Measurements from ENCODE around the gene CLCN3. TPM values are rescaled to one million over a fixed set of nuclear protein-coding genes. Genes with fewer than 3 reads are reported as not detected.

The CLCN3 gene
- total and polyA plus RNA-seq, 4 experiments from 2014 or later: 6.2 to 37.7 (median 25.7) TPM

- POLR2A ChIA-PET (ENCODE audit: partially characterized antibody): interaction anchor here (1.2 to 3.6 kb wide), 2 partner anchors 42 to 49 kb away, joined by 3 to 15 read pairs; partner anchors contain the start of gene CLCN3
These were observed 41.4 kb downstream of the CLCN3 start for GRCh38 chr4:169661761-169662160.

GRCh38 chr4:169662206-169662605, 41.8 kb downstream of the CLCN3 start:
- H3K4me1 Mint-ChIP-seq: peaks cover 24 to 48% (median 30%) of the 10 kb centered on the region in 4 donors
- intact Hi-C loops (cut with micrococcal nuclease): no loop called here
- no peak overlapping the region for H3K4me3 ChIP-seq (ENCODE audit: low read length in 2 of 2)
- H3K9me3 Mint-ChIP-seq: peaks cover 0 to 8% (median 2%) of the 10 kb centered on the region in 8 donors
- H3K36me3 ChIP-seq (ENCODE audit: insufficient read depth, low read length): no peaks in the 10 kb centered on the region
- H3K4me3 Mint-ChIP-seq: no peak overlapping the region
- POLR2A ChIA-PET (ENCODE audit: partially characterized antibody): interaction anchor here (1.2 kb wide), 1 partner anchor 49 kb away, joined by 3 read pairs; no protein-coding TSS in a partner anchor
- DNase-seq: no peak
- H3K27me3 ChIP-seq (ENCODE audit: insufficient read depth, low read length): no peaks in the 10 kb centered on the region
- H3K27ac Mint-ChIP-seq: peak overlapping the region in 3 of 7 donors; percentile 1 to 86 (median 23)
- H3K27ac ChIP-seq (ENCODE audit: low read depth, low read length): no peak overlapping the region
- H3K36me3 Mint-ChIP-seq: peaks cover 15 to 20% of the 10 kb centered on the region in 2 donors
- CTCF ChIA-PET (ENCODE audit: partially characterized antibody): interaction anchor here (1.2 kb wide), 1 partner anchor 49 kb away, joined by 3 read pairs; no protein-coding TSS in a partner anchor
- peaks cover 29% of the 10 kb centered on the region for H3K4me1 ChIP-seq (ENCODE audit: insufficient read depth, low read length)
- H3K27me3 Mint-ChIP-seq: no peaks in the 10 kb centered on the region
- no peaks in the 10 kb centered on the region for H3K9me3 ChIP-seq (ENCODE audit: control insufficient read depth in 1 of 2, low read length in 2 of 2)

More at GRCh38 chr4:169661761-169662160, 41.4 kb downstream of the CLCN3 start:
- CTCF ChIA-PET (ENCODE audit: partially characterized antibody): no interaction called here
- Histone ChIP-seq H3K9me3 (ENCODE audit: control insufficient read depth in 1 of 2, low read length in 2 of 2) (no peaks in the 10 kb centered on the region), H3K36me3 (ENCODE audit: insufficient read depth, low read length) (no peaks in the 10 kb centered on the region), H3K4me1 (ENCODE audit: insufficient read depth, low read length) (peaks cover 29% of the 10 kb centered on the region), H3K27me3 (ENCODE audit: insufficient read depth, low read length) (no peaks in the 10 kb centered on the region), H3K27ac (ENCODE audit: low read depth, low read length) (no peak overlapping the region), H3K4me3 (ENCODE audit: low read length in 2 of 2) (no peak overlapping the region)
- Mint-ChIP-seq H3K4me3 (no peak overlapping the region), H3K27me3 (no peaks in the 10 kb centered on the region), H3K9me3 (peaks cover 0 to 7% (median 2%) of the 10 kb centered on the region in 8 donors), H3K36me3 (peaks cover 15 to 18% of the 10 kb centered on the region in 2 donors), H3K27ac (peak overlapping the region in 3 of 7 donors; percentile 18 to 66 (median 50)), H3K4me1 (peaks cover 24 to 48% (median 30%) of the 10 kb centered on the region in 4 donors)
- DNase-seq: no peak
- intact Hi-C loops (cut with micrococcal nuclease): no loop called here

- peaks cover 20 to 29% of the 10 kb centered on the region in 2 donors for H3K36me3 Mint-ChIP-seq
- intact Hi-C loops (cut with micrococcal nuclease): no loop called here
- no peak for DNase-seq
- H3K27me3 Mint-ChIP-seq: no peaks in the 10 kb centered on the region
- POLR2A ChIA-PET (ENCODE audit: partially characterized antibody): no interaction called here
- H3K27ac Mint-ChIP-seq: peak overlapping the region in 1 of 7 donors; percentile 22
- no peaks in the 10 kb centered on the region for H3K36me3 ChIP-seq (ENCODE audit: insufficient read depth, low read length)
- H3K4me1 ChIP-seq (ENCODE audit: insufficient read depth, low read length): peaks cover 29% of the 10 kb centered on the region
- peaks cover 23 to 48% (median 29%) of the 10 kb centered on the region in 4 donors for H3K4me1 Mint-ChIP-seq
- H3K4me3 Mint-ChIP-seq: no peak overlapping the region
- H3K27me3 ChIP-seq (ENCODE audit: insufficient read depth, low read length): no peaks in the 10 kb centered on the region
- CTCF ChIA-PET (ENCODE audit: partially characterized antibody): interaction anchor here (1.2 kb wide), 1 partner anchor 50 kb away, joined by 3 read pairs; no protein-coding TSS in a partner anchor
- no peak overlapping the region for H3K27ac ChIP-seq (ENCODE audit: low read depth, low read length)
- H3K9me3 ChIP-seq (ENCODE audit: control insufficient read depth in 1 of 2, low read length in 2 of 2): no peaks in the 10 kb centered on the region
- H3K4me3 ChIP-seq (ENCODE audit: low read length in 2 of 2): no peak overlapping the region
- H3K9me3 Mint-ChIP-seq: peaks cover 0 to 8% (median 2%) of the 10 kb centered on the region in 8 donors
These were observed 43.0 kb downstream of the CLCN3 start for GRCh38 chr4:169663402-169663801.

GRCh38 chr4:169663831-169664230, 43.5 kb downstream of the CLCN3 start:
- Mint-ChIP-seq H3K4me1 (peaks cover 22 to 48% (median 30%) of the 10 kb centered on the region in 4 donors), H3K4me3 (no peak overlapping the region), H3K27me3 (no peaks in the 10 kb centered on the region), H3K27ac (peak overlapping the region in 4 of 7 donors; percentile 9 to 68 (median 26)), H3K36me3 (peaks cover 22 to 29% of the 10 kb centered on the region in 2 donors), H3K9me3 (peaks cover 0 to 8% (median 2%) of the 10 kb centered on the region in 8 donors)
- POLR2A ChIA-PET (ENCODE audit: partially characterized antibody): no interaction called here
- no peaks in the 10 kb centered on the region for H3K27me3 ChIP-seq (ENCODE audit: insufficient read depth, low read length)
- peaks cover 29% of the 10 kb centered on the region for H3K4me1 ChIP-seq (ENCODE audit: insufficient read depth, low read length)
- H3K27ac ChIP-seq (ENCODE audit: low read depth, low read length): no peak overlapping the region
- H3K36me3 ChIP-seq (ENCODE audit: insufficient read depth, low read length): no peaks in the 10 kb centered on the region
- CTCF ChIA-PET (ENCODE audit: partially characterized antibody): interaction anchor here (1.3 to 1.4 kb wide), 2 partner anchors 9 to 50 kb away, joined by 3 to 4 read pairs; no protein-coding TSS in a partner anchor
- no peaks in the 10 kb centered on the region for H3K9me3 ChIP-seq (ENCODE audit: control insufficient read depth in 1 of 2, low read length in 2 of 2)
- no peak overlapping the region for H3K4me3 ChIP-seq (ENCODE audit: low read length in 2 of 2)
- intact Hi-C loops (cut with micrococcal nuclease): no loop called here
- DNase-seq: no peak

GRCh38 chr4:169664615-169665014, 44.2 kb downstream of the CLCN3 start:
- Histone ChIP-seq H3K27ac (ENCODE audit: low read depth, low read length) (no peak overlapping the region), H3K27me3 (ENCODE audit: insufficient read depth, low read length) (no peaks in the 10 kb centered on the region), H3K4me3 (ENCODE audit: low read length in 2 of 2) (no peak overlapping the region), H3K36me3 (ENCODE audit: insufficient read depth, low read length) (no peaks in the 10 kb centered on the region), H3K9me3 (ENCODE audit: control insufficient read depth in 1 of 2, low read length in 2 of 2) (no peaks in the 10 kb centered on the region), H3K4me1 (ENCODE audit: insufficient read depth, low read length) (peaks cover 21% of the 10 kb centered on the region)
- ChIA-PET CTCF (ENCODE audit: partially characterized antibody) (interaction anchor here (1.3 to 1.4 kb wide), 2 partner anchors 9 to 51 kb away, joined by 3 to 4 read pairs; no protein-coding TSS in a partner anchor), POLR2A (ENCODE audit: partially characterized antibody) (no interaction called here)
- H3K4me3 Mint-ChIP-seq: peak overlapping the region in 2 of 8 donors; percentile 23 to 40
- H3K9me3 Mint-ChIP-seq: peaks cover 0 to 8% (median 2%) of the 10 kb centered on the region in 8 donors
- no peak for DNase-seq
- peaks cover 21 to 45% (median 31%) of the 10 kb centered on the region in 4 donors for H3K4me1 Mint-ChIP-seq
- H3K36me3 Mint-ChIP-seq: peaks cover 22 to 31% of the 10 kb centered on the region in 2 donors
- no peaks in the 10 kb centered on the region for H3K27me3 Mint-ChIP-seq
- H3K27ac Mint-ChIP-seq: peak overlapping the region in 2 of 7 donors; percentile 57 to 63
- intact Hi-C loops (cut with micrococcal nuclease): no loop called here

GRCh38 chr4:169665046-169665737, 44.8 kb downstream of the CLCN3 start:
- DNase-seq: peak in 1 of 5 donors; percentile 2
- Histone ChIP-seq H3K36me3 (ENCODE audit: insufficient read depth, low read length) (no peaks in the 10 kb centered on the region), H3K27me3 (ENCODE audit: insufficient read depth, low read length) (no peaks in the 10 kb centered on the region), H3K9me3 (ENCODE audit: control insufficient read depth in 1 of 2, low read length in 2 of 2) (no peaks in the 10 kb centered on the region), H3K27ac (ENCODE audit: low read depth, low read length) (no peak overlapping the region), H3K4me1 (ENCODE audit: insufficient read depth, low read length) (peaks cover 15% of the 10 kb centered on the region), H3K4me3 (ENCODE audit: low read length in 2 of 2) (no peak overlapping the region)
- peaks cover 22 to 37% of the 10 kb centered on the region in 2 donors for H3K36me3 Mint-ChIP-seq
- peaks cover 18 to 43% (median 30%) of the 10 kb centered on the region in 4 donors for H3K4me1 Mint-ChIP-seq
- H3K4me3 Mint-ChIP-seq: peak overlapping the region in 3 of 8 donors; percentile 5 to 40 (median 17)
- H3K9me3 Mint-ChIP-seq: peaks cover 0 to 8% (median 2%) of the 10 kb centered on the region in 8 donors
- H3K27ac Mint-ChIP-seq: peak overlapping the region in 3 of 7 donors; percentile 18 to 47 (median 45)
- H3K27me3 Mint-ChIP-seq: no peaks in the 10 kb centered on the region
- intact Hi-C loops (cut with micrococcal nuclease): no loop called here
- CTCF ChIA-PET (ENCODE audit: partially characterized antibody): interaction anchor here (1.3 to 1.4 kb wide), 2 partner anchors 10 to 51 kb away, joined by 3 to 4 read pairs; no protein-coding TSS in a partner anchor
- POLR2A ChIA-PET (ENCODE audit: partially characterized antibody): no interaction called here

DNA sequence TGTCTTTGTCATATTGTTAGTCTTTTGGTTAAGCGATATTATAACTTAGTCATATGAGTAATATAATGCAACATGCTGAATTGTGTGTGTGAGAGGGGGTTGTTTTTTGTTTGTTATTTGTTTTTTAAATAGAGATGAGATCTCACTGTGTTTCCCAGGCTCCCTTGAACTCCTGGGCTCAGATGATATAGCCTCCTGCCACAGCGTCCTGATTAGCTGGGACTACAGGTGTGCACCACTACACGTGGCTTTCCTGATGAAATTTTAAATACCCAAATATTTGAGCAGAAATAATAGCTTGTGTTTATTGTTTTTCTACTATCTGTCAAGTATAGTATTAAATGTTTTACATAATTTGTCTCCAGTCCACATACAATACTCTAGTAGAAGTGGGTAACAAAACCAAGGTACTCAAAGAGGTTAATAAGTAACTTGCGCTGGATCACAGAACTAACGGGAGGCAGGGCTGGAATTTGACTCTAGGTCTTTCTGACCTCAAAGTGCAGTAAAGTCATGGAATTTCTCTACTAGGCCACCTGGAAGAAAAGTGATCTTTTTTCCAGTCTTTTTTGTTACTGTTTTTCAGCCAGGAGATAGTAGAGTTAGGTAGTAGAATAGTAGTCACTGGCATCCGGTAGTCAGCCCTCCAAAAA, 47.8 kb downstream of the CLCN3 start:
- ChIA-PET CTCF (ENCODE audit: partially characterized antibody) (no interaction called here), POLR2A (ENCODE audit: partially characterized antibody) (no interaction called here)
- Histone ChIP-seq H3K9me3 (ENCODE audit: control insufficient read depth in 1 of 2, low read length in 2 of 2) (no peaks in the 10 kb centered on the region), H3K27me3 (ENCODE audit: insufficient read depth, low read length) (no peaks in the 10 kb centered on the region), H3K36me3 (ENCODE audit: insufficient read depth, low read length) (no peaks in the 10 kb centered on the region), H3K27ac (ENCODE audit: low read depth, low read length) (no peak overlapping the region), H3K4me1 (ENCODE audit: insufficient read depth, low read length) (peaks cover 11% of the 10 kb centered on the region), H3K4me3 (ENCODE audit: low read length in 2 of 2) (no peak overlapping the region)
- H3K27ac Mint-ChIP-seq: no peak overlapping the region
- peaks cover 0 to 8% (median 4%) of the 10 kb centered on the region in 8 donors for H3K9me3 Mint-ChIP-seq
- intact Hi-C loops (cut with micrococcal nuclease): no loop called here
- no peak overlapping the region for H3K4me3 Mint-ChIP-seq
- peaks cover 29 to 51% of the 10 kb centered on the region in 2 donors for H3K36me3 Mint-ChIP-seq
- no peak for DNase-seq
- H3K4me1 Mint-ChIP-seq: peaks cover 18 to 34% (median 25%) of the 10 kb centered on the region in 4 donors
- H3K27me3 Mint-ChIP-seq: no peaks in the 10 kb centered on the region
